H54 (cell line): ENCODE results near the gene P2RY14.

Experiments used
- DNase-seq: peaks from one replicate; pipeline ENCODE4 v3.0.0; 2011; ENCODE audit warnings: low spot score, mixed read lengths; ENCODE audit not compliant: insufficient read length
- FAIRE-seq: peaks from 3 replicates; lab custom pipeline; 2011; peaks lifted over from hg19 to GRCh38; lab: Jason Lieb, UNC
- POLR2A ChIP-seq: IDR thresholded peaks from 2 replicates; pipeline ENCODE4 v1.6.1; 2011; ENCODE audit warnings: low read depth, mild to moderate bottlenecking, low read length

Gene P2RY14

DNA sequence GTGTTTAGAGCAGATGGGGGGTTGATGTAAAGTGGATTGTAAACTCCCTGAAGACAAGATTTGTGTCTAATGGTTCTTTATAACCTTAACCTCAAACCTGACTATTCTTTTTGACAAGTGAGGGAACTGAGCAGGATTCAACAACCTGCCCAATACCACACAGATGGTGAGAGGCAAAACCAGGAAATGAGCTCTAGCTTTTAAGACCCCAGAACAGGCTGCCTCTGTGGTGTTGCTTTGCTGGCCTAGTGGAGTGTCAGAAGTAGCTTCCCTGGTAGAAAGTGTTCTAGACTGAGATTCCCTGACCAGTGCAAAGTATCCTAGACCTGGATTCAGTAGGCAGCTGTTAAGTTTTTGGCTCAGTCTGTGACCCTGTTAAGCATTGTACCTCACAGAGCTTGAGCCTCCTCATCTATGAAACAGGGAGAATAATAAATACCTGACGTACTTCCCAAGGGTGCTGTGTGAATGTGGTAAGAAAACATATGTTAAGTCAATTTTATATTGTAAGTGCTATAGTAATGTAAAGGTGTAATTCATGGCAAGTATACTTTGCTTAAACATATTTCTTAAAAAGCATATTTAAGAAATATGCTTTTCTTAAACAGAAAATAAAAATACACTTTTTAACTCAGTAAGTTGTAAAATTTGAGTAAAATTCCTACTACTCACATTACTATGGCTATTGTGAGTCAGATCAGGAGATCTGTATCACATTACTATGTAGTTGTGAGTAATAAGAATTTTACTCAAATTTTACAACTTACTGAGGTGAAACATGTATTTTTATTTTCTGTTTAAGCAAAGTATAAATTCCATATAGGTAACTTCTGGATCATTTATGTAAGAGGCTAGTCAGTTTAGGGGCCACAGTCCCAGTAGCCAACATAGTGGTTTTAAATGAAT lies 29.5 kb upstream of the P2RY14 start:
- DNase-seq (no peak), FAIRE-seq (no peak)
- no peak for TF ChIP-seq POLR2A

DNA sequence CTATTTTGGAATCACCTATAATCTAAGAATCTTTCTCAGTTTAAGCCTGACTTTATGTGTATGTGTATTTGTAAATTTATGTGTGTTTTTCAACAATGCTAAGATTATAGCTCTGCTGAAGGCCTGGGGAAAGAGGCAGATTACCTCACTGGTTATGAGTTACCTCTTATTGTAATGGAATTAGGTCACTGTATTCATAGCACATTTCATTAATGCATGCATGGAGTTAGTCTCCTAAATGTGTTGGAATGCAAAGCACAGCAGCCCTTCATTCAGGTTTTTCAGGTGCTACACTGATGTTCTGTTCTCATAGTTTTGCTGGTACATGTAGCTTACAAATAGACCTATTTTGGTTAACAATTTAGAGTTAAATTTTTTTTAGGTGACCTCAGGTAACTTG lies 28.8 kb upstream of the P2RY14 start:
- FAIRE-seq (peak; percentile 11), DNase-seq (no peak)
- TF ChIP-seq POLR2A: no peak

DNA sequence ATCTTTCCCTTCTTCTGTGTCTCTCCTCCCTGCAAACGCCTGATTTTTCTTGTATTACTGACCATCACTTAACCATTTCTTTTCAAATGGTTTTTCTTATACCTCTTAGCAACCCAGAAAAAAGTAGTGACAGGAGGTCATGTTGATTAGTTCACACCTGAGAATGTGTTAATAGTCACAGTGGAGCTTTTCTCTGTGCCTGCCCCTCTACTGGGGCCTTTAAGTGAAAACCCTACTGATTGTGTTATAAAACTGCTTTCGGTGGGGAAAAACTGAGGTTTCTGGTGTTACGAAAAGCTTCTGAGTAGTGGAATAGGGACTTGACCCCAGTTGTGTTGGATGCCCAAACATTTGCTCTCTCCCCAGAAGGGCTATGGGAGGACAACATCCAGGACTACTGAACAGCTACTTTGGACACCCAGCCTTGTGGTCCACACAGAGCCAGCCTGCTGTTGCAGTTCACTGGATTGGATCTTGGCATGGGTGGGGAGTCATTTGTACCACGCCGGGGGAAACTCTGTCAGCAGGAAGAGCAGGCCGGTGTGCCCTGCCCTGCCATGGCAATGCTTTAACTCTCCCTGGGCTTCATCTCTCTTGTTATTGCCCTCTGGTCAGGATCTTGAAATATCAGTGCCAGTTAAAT lies 27.9 kb upstream of the P2RY14 start:
- DNase-seq (no peak), FAIRE-seq (no peak)
- no peak for TF ChIP-seq POLR2A

DNA sequence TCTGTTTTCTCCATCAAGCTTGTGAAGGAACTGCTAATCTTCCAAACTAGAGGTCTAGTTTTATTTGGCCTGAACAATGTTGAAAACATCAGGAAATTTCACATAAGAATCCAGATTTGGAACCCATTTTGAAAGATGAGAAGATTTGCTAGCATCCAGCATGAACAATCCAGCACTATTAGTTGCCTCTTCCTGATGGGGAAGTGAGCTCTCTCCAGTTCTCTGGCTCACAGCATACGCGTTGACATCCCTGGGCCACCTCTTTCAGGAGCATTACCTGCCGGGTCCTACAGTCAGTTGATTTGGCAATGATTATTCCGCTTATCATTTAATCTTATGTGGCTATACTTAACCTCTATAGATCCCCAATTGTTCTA lies 27.4 kb upstream of the P2RY14 start:
- no peak for FAIRE-seq
- DNase-seq: no peak

DNA sequence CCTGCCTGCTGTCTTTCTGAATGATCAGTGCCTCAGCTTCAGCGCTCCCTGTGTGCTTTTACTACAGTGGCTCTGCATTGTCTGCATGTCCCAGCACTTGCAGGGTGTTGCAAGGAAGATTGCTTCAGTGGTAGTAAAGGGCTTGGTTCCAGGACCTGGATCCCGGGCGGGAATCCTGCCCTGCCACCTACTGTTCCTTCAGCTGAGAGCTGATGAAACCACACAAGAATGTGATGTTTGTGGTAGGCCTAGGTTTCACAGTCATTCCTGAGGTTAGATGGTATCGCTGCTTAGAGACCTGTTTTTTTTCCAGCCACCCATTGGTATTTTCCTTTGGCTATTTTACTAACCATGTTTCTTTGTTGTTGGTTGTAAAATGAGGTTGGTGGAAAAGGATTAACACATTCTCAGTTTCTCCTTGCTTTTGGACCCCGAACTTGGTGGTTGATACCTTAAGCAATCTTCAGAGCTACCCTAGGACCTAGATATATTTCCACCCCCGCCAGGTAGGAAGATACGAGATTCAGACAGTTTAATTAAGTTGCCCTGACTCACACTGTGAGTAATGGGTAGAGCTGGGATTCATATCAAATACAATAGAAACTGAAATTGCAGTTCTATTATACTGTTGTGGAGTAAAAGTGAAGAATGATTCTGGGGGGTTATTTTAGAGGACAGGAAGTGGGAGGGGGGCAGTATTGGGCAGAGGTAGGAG lies 26.9 kb upstream of the P2RY14 start:
- TF ChIP-seq POLR2A: no peak

More for the DNA sequence above, 27.4 kb upstream of the P2RY14 start:
- TF ChIP-seq POLR2A: no peak

DNA sequence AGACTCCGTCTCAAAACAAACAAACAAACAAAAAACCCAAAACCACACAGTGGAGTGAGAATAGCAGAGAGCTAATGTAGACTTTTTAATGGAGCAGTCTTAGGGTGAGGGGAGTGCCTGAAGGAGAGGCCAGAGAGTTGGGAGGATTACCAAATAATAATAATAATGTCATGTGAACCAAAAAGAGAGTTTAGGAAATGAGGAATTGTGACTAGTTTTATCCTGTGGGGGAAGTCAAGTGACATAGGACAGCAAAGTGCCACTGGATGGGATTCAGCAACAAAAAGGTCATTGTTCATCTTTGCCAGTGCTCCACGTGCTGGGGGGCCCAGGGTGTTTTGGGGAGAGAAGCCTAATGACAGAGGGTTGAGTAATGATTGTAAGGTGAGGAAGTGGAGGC lies 25.4 kb upstream of the P2RY14 start:
- FAIRE-seq (no peak), DNase-seq (no peak)
- no peak for TF ChIP-seq POLR2A

More for the DNA sequence above, 26.9 kb upstream of the P2RY14 start:
- FAIRE-seq: peak; percentile 99
- DNase-seq: peak; percentile 57

DNA sequence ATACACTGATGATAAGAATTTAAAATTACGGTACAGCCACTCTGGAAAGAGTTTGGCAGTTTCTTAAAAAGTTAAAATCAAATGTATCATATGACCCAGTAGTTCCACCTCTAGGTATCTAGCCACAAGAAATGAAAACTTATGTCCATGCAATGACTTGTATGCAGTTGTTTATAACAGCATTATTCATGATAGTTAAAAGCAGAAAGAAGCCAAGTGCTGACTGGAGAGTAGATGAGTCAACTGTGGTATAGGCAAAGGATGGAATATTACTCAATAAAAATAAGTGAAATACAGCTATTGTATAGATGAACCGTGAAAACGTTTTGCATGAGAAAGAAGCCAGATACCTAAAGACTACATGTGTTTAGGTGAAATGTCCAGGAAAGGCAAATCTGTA lies 23.4 kb upstream of the P2RY14 start:
- peak; percentile 92 for FAIRE-seq
- TF ChIP-seq POLR2A: no peak
- DNase-seq: peak; percentile 4

DNA sequence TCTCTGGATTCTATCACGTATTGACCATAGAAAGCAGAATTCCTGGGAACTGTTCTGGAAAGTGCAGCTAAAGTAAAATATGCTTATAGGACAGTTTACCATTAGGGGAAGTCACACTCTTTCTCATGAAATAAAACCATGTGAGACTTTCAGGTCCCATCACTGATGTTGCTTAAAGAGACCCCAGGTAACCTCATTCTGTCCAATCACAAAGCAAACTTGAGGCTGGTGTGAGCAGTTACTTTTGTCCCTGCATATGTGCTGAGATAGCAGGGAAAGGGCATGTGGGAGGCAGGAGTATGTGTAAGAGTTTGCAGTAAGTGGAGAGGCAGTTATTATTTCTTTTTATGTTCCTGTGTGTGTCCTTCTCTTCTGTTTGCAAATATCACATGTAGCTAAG lies 22.2 kb upstream of the P2RY14 start:
- no peak for TF ChIP-seq POLR2A
- no peak for DNase-seq
- FAIRE-seq: peak; percentile 11

DNA sequence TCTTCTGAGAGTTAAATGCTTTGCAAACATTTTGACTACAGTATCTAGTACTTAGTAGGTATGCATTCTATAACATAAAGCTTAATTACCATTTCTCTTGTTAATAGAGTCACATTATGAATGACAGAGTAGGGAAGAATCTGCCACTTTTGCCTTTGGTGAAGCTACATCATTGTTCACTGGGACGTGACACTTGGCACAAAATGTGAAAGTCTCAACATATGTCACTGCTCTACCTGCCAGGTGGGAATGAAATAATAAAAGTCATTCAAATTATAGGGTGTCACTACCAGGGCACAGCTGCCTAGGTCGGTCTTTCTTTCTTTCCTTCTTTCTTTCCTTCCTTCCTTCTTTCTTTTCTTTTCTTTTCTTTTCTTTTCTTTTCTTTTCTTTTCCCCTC lies 20.7 kb upstream of the P2RY14 start:
- DNase-seq: no peak
- no peak for FAIRE-seq
- TF ChIP-seq POLR2A: no peak

DNA sequence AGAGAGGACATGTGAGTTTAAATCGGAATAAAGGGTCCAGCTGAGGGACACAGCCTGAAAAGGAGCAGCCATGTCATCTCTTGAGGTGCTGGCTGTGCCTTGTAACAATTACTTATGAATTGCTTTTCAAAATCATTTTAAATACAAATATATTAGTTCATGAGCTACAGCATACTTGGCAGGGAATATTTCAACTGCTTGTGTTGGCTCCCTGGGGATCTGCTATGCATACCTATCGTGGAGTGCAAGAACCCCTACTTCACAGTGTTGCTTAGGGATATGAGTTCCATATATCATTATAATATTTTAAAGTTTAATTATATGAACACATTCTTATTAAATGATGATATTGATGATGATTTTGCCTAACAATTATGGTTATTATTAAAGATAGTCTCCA lies 19.1 kb upstream of the P2RY14 start:
- FAIRE-seq (no peak), DNase-seq (no peak)
- TF ChIP-seq POLR2A: no peak

DNA sequence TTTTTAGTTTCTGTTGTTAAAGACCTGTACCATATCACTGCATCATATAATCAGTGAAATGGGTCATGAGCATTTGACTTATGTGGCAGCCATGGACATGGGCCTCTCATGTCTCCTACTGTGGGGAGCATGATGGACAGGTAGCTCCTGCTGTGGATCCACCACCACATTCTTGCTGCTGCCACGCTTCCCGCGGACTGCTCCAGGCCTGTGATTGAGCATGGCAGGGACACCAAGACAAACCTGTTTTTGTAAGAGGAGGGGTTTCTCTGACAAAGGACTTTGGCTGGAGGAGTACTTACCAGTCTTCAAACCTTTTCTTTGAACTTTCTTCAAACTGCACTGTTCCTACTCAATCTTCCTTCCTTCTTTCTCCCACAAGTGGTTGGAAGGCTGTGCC lies 17.9 kb upstream of the P2RY14 start:
- no peak for TF ChIP-seq POLR2A
- DNase-seq: no peak
- FAIRE-seq: no peak

DNA sequence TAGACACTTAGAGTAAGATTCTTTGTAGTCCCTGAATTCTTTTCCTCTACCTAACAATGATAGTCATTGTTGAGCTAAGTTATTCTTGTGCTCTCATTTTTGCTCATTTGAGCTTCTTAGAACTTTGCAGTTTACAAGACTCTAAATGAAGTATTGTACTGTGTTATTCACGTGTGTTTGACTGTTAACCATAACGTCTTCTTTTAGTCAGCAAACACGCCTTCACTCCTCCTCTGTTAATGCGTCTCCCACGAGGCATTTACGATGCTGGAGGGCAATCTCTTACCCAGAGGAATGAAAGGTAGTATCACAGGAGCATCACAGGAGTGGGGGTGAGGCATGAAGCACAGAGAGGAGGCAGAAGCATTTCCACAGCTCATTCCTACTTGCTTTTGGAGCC lies 14.8 kb upstream of the P2RY14 start:
- FAIRE-seq: peak; percentile 6
- no peak for DNase-seq
- no peak for TF ChIP-seq POLR2A

DNA sequence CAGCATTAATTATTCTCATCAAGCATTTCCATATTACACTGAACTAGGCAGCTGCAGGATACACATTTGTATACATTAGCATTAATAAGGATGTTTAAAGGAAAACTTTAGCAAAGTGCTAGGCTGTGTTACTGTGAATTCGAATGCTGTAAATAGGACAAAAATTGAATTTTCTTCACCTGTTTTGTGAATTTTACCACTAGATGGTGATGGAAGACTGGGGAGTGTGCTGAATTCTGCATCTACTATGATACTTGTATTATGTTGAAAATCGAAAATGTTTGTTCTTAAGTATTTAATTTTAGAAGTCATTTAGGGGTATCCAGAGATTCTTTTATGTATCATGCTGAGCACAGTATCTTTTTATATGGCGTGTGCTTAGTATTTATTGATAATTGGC lies 12.3 kb upstream of the P2RY14 start:
- no peak for TF ChIP-seq POLR2A
- DNase-seq (peak; percentile 4), FAIRE-seq (peak; percentile 75)

DNA sequence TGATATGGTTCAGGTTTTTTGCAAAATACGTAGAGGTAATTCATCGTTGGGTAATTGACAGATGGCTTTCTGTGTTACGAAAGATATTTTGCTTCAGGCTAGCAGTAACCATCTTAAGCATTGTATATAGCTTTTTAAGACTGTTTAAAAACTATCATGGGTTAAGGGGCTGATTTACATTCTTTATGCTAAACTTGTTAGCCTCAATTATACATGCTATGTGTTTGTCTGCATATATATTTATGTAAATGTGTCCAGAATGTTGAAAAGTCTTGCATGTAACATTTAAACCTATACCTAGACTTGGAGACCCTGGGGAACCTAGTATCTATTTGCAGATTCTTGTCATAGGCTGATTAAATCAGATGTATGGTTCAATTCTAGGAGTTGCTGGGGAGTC lies 11.1 kb upstream of the P2RY14 start:
- TF ChIP-seq POLR2A: no peak
- no peak for FAIRE-seq

More for the DNA sequence above, 11.1 kb upstream of the P2RY14 start:
- DNase-seq: no peak
